ENCODE data around the gene CCDC192.

GRCh38 chr5:127911619-127912018, 208.4 kb downstream of the CCDC192 start:
- TF ChIP-seq, protein P1, sequence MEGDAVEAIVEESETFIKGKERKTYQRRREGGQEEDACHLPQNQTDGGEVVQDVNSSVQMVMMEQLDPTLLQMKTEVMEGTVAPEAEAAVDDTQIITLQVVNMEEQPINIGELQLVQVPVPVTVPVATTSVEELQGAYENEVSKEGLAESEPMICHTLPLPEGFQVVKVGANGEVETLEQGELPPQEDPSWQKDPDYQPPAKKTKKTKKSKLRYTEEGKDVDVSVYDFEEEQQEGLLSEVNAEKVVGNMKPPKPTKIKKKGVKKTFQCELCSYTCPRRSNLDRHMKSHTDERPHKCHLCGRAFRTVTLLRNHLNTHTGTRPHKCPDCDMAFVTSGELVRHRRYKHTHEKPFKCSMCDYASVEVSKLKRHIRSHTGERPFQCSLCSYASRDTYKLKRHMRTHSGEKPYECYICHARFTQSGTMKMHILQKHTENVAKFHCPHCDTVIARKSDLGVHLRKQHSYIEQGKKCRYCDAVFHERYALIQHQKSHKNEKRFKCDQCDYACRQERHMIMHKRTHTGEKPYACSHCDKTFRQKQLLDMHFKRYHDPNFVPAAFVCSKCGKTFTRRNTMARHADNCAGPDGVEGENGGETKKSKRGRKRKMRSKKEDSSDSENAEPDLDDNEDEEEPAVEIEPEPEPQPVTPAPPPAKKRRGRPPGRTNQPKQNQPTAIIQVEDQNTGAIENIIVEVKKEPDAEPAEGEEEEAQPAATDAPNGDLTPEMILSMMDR (IDR thresholded peaks at IDR 0.05; ENCODE audit: low read depth, low read length), result no peak
- TF ChIP-seq EZH2phosphoT487 (IDR thresholded peaks at IDR 0.05; ENCODE audit: low read depth), result no peak
